Activated CD4-positive, alpha-beta T cell treated with anti-CD3 and anti-CD28 coated beads, Interleukin-2, Interleukin-6, amounts not matched to agents 100 ng/mL and 50 ng/mL, durations not matched to agents 16 hours and 8 hours (primary cell): ENCODE results near the gene DNAH12.

Source experiments
- DNase-seq: peaks from one replicate; pipeline ENCODE4 v3.0.0-alpha.2; 2020

DNAH12 gene, protein sequence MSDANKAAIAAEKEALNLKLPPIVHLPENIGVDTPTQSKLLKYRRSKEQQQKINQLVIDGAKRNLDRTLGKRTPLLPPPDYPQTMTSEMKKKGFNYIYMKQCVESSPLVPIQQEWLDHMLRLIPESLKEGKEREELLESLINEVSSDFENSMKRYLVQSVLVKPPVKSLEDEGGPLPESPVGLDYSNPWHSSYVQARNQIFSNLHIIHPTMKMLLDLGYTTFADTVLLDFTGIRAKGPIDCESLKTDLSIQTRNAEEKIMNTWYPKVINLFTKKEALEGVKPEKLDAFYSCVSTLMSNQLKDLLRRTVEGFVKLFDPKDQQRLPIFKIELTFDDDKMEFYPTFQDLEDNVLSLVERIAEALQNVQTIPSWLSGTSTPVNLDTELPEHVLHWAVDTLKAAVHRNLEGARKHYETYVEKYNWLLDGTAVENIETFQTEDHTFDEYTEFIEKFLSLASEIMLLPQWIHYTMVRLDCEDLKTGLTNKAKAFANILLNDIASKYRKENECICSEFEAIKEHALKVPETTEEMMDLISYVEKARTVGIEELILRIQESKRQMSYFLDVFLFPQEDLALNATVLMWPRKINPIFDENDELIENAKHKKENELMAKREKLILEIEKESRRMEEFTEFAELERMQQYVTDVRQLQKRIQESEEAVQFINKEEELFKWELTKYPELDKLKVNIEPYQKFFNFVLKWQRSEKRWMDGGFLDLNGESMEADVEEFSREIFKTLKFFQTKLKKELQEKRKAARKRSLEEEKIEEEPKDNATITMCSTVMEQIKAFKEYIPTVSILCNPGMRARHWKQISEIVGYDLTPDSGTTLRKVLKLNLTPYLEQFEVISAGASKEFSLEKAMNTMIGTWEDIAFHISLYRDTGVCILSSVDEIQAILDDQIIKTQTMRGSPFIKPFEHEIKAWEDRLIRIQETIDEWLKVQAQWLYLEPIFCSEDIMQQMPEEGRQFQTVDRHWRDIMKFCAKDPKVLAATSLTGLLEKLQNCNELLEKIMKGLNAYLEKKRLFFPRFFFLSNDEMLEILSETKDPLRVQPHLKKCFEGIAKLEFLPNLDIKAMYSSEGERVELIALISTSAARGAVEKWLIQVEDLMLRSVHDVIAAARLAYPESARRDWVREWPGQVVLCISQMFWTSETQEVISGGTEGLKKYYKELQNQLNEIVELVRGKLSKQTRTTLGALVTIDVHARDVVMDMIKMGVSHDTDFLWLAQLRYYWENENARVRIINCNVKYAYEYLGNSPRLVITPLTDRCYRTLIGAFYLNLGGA (N-terminal part only)

DNA sequence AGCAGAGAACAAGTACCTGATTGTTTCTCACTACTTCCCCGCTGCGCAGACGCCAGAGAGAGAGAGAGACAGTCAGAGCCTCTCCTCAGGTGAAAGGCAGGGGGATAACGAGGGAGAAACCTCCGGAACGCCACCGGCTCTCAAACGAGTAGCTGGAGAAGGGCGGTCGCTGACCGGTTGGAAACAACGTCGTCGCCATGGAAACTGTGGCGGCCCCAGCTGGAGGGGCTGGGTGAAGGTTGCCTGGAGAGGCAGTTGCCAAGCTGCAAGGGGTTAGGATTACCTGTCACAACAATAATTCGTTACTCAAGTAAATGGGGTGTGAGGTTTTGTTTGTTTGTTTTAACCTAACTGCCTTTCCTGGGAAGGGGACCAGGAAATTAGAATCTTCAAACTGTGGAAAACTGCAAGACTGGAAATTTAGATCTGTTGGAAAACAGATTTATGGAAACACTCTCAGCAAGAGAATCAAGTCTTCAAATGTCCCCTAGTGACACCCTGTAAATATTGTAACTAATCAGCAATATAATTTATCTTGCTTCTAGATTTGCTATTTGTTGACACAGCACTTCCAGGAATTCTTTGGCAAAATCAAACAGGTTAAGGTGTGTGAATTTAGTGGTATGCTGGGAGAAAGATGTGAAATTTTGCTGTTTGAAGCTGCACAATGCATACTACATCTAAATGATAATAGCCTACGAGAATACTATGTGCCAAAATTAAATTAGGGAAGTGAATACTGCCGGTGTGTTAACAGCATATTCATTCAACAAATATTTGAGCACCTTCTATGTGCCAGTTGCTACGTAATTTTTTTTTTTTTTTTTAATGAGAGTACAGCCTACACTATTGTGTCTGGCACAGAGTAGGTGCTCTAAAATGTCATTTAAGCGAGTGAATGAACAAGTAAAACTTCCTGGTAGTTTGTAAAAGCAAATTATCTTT is at the start of gene DNAH12:
Gene DNAH12 (minus strand): TSS at position 164 of the 945 bp plus-strand sequence. CDS start 1,474 bp downstream, outside the sequence.
- DNase-seq = peak; percentile 17

- no peak for DNase-seq
These were observed 48.2 kb upstream of the DNAH12 start for GRCh38 chr3:57592306-57592705.

GRCh38 chr3:57587905-57588304 is 43.8 kb upstream of the DNAH12 start:
- no peak for DNase-seq

DNA sequence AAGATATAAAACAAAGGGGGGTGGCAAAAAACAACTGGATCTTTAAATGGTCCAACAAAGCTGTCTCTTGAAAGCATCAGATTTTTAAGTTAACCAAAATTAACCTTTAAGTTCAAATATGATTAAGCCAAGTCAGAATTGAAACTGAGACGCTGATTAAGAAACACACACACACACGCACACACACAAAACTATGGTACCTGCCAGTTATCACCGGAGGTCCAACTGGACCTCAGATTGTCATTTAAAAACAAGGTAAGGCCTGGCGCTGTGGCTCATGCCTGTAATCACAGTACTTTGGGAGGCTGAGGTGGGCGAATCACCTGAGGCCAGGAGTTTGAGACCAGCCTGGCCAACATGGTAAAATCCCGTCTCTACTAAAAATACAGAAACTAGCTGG is 42.6 kb upstream of the DNAH12 start:
- peak; percentile 23 for DNase-seq

DNA sequence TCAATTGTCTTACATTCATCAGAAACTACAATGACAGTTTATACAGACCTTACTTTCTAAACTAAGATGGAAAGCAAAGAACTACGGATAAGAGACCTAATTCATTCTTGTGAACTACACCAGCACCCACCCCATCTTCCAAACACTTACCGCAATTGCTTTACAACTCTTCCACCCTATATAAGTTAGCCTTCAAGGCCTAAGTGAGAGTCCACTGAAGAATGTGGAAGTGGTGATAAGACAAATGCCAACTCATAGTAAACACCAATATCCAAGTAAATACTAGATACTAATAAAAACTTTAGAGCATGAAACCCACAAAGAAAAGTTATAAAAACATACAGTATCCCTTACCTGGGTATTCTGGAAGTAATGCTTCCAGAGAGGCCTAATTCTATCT is 39.4 kb upstream of the DNAH12 start:
- no peak for DNase-seq

GRCh38 chr3:57582474-57583168 is 38.5 kb upstream of the DNAH12 start:
- DNase-seq = no peak

DNA sequence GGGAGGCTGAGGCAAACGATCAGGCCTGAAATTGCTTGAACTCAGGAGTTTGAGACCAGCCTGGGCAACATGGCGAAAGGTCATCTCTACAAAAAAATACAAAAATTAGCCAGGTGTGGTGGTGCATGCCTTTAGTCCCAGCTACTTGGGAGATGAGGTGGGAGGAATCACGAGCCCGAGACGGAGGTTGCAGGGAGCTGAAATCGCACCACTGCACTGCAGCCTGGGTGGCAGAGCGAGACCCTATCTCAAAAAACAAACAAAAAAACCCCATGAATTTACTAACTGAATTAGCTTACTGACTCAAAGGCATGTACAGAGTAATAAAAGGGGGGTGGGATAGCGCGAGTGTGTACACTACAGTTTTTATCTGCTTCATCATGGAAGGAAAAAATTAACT is 33.7 kb upstream of the DNAH12 start:
- no peak for DNase-seq

DNA sequence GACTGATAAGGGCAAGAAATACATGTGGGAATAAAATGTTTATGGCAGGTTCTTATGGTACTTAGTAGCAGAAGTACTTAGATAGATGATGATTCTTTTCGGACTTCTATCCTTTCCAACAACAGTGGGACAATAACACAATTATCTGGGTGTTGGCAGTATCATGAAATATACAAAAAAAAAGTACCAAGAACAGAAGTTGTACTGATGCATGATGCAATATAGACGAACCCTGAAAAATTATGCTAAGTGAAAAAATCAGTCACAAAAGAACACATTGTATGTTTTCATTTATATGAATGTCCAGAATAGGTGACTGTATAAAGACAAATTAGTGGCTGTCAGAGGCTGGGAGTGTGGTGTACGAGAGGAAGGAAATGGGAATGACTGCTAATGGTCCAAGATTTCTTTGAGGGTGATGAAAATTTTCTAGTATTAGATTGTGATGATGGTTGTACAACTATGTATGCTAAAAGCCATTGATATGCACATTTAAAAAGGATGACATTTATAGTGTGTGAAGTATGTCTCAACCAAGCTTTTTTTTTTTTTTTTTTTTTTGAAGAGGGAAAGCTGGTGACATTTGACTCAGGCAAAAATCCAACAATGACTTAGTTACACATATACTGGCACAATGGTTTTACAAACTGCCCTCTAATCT is 32.0 kb upstream of the DNAH12 start:
- no peak for DNase-seq

GRCh38 chr3:57572096-57572495 is 28.0 kb upstream of the DNAH12 start:
- DNase-seq = no peak

- DNase-seq = no peak
These were observed 26.7 kb upstream of the DNAH12 start for GRCh38 chr3:57570878-57571277.

- DNase-seq = no peak
These were observed 25.8 kb upstream of the DNAH12 start for GRCh38 chr3:57569859-57570450.

GRCh38 chr3:57559526-57559925 is 15.4 kb upstream of the DNAH12 start:
- DNase-seq = no peak

DNA sequence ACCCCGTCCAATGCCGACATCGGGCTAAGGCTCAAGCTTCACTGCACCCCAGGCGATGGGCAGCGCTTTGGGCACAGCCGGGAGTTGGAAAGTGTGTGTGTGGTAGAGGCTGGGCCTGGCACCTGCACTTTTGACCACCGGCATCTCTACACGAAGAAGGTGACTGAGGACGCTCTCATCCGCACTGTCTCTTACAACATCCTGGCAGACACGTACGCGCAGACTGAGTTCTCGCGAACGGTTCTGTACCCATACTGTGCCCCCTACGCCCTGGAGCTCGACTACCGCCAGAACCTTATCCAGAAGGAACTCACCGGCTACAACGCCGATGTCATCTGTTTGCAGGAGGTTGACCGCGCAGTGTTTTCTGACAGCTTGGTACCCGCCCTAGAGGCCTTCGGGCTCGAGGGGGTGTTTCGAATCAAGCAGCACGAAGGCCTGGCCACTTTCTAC is 13.0 kb upstream of the DNAH12 start:
- DNase-seq = peak; percentile 66

- DNase-seq = peak; percentile 47
These were observed 12.4 kb upstream of the DNAH12 start for GRCh38 chr3:57556459-57557084.

- peak; percentile 89 for DNase-seq
These were observed 11.8 kb upstream of the DNAH12 start, which contains the start of gene PDE12 for GRCh38 chr3:57555738-57556458. PDE12 (plus strand) TSS chr3:57556274; CDS start chr3:57556380, 106 bp downstream.

DNA sequence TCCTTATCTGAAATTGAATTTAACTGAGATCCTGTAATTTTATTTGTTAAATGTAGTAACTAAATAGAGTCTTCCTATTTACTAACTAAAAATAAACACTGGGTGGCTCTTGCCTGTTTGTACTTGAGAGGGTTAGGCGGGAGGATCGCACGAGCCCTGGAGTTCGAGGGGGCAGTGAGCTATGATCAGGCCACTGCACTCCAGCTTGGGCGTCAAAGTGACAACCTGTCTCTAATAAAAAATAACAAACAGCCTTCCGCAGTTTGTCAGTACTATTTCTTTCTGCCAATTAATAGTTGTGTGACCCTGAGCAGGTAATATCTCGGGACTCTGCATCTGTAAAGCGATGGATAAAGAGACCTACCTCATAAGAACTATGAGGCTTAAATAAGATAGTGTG is 11.2 kb upstream of the DNAH12 start:
- no peak for DNase-seq

DNA sequence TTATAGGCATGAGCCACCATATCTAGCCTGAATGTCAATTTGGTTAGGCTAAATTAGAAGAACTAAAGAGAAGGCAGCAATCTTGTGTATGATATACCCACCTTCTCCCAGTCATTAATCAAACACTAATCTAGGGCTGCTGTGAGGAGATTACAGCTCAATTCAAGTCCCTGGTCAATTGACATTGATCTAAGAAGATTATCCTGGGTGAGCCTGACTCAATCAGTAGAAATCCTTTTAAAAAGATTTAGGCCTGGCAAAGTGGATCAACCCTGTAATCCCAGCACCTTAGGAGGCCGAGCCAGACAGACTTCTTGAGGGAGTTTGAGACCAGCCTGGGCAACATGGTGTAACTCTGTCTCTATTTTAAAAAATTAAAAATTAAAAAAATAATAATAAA is 2.5 kb upstream of the DNAH12 start:
- DNase-seq = no peak

- no peak for DNase-seq
These were observed 1.6 kb upstream of the DNAH12 start for GRCh38 chr3:57545636-57546268.
